Testis (tissue), 2 donors: ENCODE results near the gene POFUT1.

ENCODE experiments used
- CTCF ChIP-seq, 3 experiments: fragments of 450-650 bp in 2 of 3; fragments of 200-600 bp in 1 of 3; sonication (generic) in 1 of 3; IDR thresholded peaks; one replicate each; pipeline ENCODE4 v1.5.1; 2016 to 2019; ENCODE audit warnings: antibody characterized with exemption in 3 of 3, mild to moderate bottlenecking in 2 of 3, moderate library complexity in 1 of 3
- POLR2A ChIP-seq: fragments of 450-650 bp; IDR thresholded peaks from one replicate; pipeline ENCODE4 v1.6.1; 2017; ENCODE audit warnings: antibody characterized with exemption, mild to moderate bottlenecking, moderate library complexity

DNA sequence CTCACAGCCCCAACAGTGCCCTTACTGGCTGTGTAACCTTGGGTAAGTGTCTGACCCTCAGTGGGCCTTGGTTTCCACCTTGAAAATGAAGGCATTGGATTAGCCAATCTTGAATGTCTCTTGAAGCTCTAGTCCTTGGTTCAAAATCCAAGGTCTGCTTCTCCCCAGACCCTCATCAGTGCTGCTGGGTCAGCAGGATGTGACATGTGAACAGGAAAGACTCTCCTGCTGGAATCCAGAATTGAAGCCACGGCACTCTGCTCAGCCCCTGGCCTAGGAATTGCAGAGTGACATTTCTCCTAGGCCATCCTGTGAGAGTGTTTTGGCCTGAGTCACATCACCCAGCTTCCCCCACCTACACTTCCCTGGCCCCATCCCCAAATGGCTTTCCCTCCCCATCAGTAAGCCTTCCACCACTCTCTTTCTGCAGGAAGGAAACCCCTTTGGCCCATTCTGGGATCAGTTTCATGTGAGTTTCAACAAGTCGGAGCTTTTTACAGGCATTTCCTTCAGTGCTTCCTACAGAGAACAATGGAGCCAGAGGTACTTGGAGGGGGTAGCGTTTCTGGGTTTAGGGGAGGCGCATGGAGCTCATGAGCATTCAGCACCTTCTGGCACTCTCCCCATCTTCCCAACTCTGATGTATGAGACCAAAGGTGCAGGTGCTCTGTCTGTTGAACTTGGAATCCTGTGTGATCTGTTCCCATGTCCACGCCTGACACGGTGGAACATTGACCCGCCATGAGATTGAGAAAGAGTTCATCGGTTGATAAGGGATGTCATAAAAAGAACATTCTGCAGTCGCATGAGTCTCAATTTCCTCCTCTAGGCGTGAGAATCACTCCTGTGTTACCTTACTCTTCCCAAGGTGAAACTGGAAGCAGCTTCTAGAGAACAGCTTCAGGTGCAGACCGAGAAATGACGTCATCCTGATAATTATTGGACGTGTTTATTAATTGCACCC lies 8.8 kb downstream of the POFUT1 start:
- TF ChIP-seq CTCF (IDR thresholded peaks at IDR 0.05) (no peak), POLR2A (no peak)
